ENCODE measurements around the gene FEM1B.

The FEM1B gene

GRCh38 chr15:68307131-68307928, 29.8 kb downstream of the FEM1B start:
- no peak for DNase-seq (ENCODE audit: low read depth, low spot score)

- DNase-seq (ENCODE audit: low read depth, low spot score): no peak
These were observed 31.5 kb downstream of the FEM1B start for GRCh38 chr15:68309024-68309423.

- DNase-seq (ENCODE audit: low read depth, low spot score): no peak
These were observed 32.7 kb downstream of the FEM1B start for GRCh38 chr15:68310178-68310803.

GRCh38 chr15:68310804-68311463, 33.4 kb downstream of the FEM1B start:
- no peak for DNase-seq (ENCODE audit: low read depth, low spot score)

GRCh38 chr15:68311464-68311835, 33.9 kb downstream of the FEM1B start:
- no peak for DNase-seq (ENCODE audit: low read depth, low spot score)

GRCh38 chr15:68311859-68312557, 34.5 kb downstream of the FEM1B start:
- DNase-seq (ENCODE audit: low read depth, low spot score): no peak

GRCh38 chr15:68312701-68313204, 35.2 kb downstream of the FEM1B start:
- DNase-seq (ENCODE audit: low read depth, low spot score): no peak

GRCh38 chr15:68313501-68314410, 36.2 kb downstream of the FEM1B start:
- no peak for DNase-seq (ENCODE audit: low read depth, low spot score)

- DNase-seq (ENCODE audit: low read depth, low spot score): no peak
These were observed 37.0 kb downstream of the FEM1B start for GRCh38 chr15:68314563-68314962.

- DNase-seq (ENCODE audit: low read depth, low spot score): no peak
These were observed 37.5 kb downstream of the FEM1B start for GRCh38 chr15:68315035-68315434.

- DNase-seq (ENCODE audit: low read depth, low spot score): no peak
These were observed 38.0 kb downstream of the FEM1B start for GRCh38 chr15:68315495-68316031.

GRCh38 chr15:68316061-68316804, 38.7 kb downstream of the FEM1B start:
- DNase-seq (ENCODE audit: low read depth, low spot score): no peak

GRCh38 chr15:68317281-68318007, 39.9 kb downstream of the FEM1B start:
- DNase-seq (ENCODE audit: low read depth, low spot score): no peak

- no peak for DNase-seq (ENCODE audit: low read depth, low spot score)
These were observed 40.7 kb downstream of the FEM1B start for GRCh38 chr15:68318008-68318835.

GRCh38 chr15:68318931-68319909, 41.7 kb downstream of the FEM1B start:
- DNase-seq (ENCODE audit: low read depth, low spot score): no peak

GRCh38 chr15:68319997-68320396, 42.5 kb downstream of the FEM1B start:
- no peak for DNase-seq (ENCODE audit: low read depth, low spot score)

- DNase-seq (ENCODE audit: low read depth, low spot score): no peak
These were observed 43.7 kb downstream of the FEM1B start for GRCh38 chr15:68321229-68321628.
